ENCODE measurements around the gene DGKE.

- TF ChIP-seq POLR2AphosphoS5 (IDR thresholded peaks at IDR 0.05; ENCODE audit: low read depth, low read length), result no peak
- TF ChIP-seq TAF1 (IDR thresholded peaks at IDR 0.05; ENCODE audit: low read depth, low read length), result no peak
- TF ChIP-seq POLR2A (IDR thresholded peaks at IDR 0.05; ENCODE audit: low read depth, low read length), result no peak
Observed at GRCh38 chr17:56833809-56834379, at the start of gene DGKE, which contains the start of gene C17orf67.
